Ovary (tissue), 3 donors: ENCODE measurements around the gene C18orf54.

Source experiments
- CTCF ChIP-seq, 3 donors: fragments of 450-650 bp in 2 of 3; fragments of 200-600 bp in 1 of 3; IDR thresholded peaks; one replicate each; pipeline versions ENCODE4 v1.5.1 to v1.8.0; 2016 to 2022; ENCODE audit warnings: antibody characterized with exemption in 3 of 3, mild to moderate bottlenecking in 1 of 3
- POLR2A ChIP-seq: fragments of 450-650 bp; IDR thresholded peaks from one replicate; pipeline ENCODE4 v1.6.1; 2017; ENCODE audit warnings: antibody characterized with exemption, mild to moderate bottlenecking, moderate library complexity
- donor health status: DM: no; HTN: no; CAD: no.

GRCh38 chr18:54426085-54426665 is 68.5 kb downstream of the C18orf54 start:
- no peak for TF ChIP-seq CTCF (IDR thresholded peaks at IDR 0.05)
- TF ChIP-seq POLR2A, result no peak
